Bronchial epithelial cell (primary cell): ENCODE data around the gene RTF2. TPM values are rescaled to one million over a fixed set of nuclear protein-coding genes. Genes with fewer than 3 reads are reported as not detected.
"Not testable (repeated sequence)": the region's sequence is repeated elsewhere in the genome, so short reads cannot be mapped to it uniquely, and the experiment has no call there.

ENCODE experiments used
- DNase-seq: peaks from one replicate; pipeline ENCODE4 v3.0.0-alpha.2; 2010; ENCODE audit warnings: low read depth
- FAIRE-seq: peaks from 2 replicates; lab custom pipeline; 2011; peaks lifted over from hg19 to GRCh38; lab: Jason Lieb, UNC
- H3K27me3 ChIP-seq: 2 replicates; pipeline ENCODE4 v1.5.1; 2011; ENCODE audit warnings: low read length; ENCODE audit not compliant: control insufficient read depth, insufficient read depth
- H3K36me3 ChIP-seq: 2 replicates; pipeline ENCODE4 v1.5.1; 2011; ENCODE audit warnings: low read length; ENCODE audit not compliant: control insufficient read depth, insufficient read depth
- H3K4me3 ChIP-seq: 2 replicates; pipeline ENCODE4 v1.5.1; 2011; ENCODE audit warnings: mild to moderate bottlenecking, low read depth, low read length, control low read depth
- total RNA-seq: library from RNA; depleted of rRNA; stranded (reverse); fragments of >200 nt; gene quantifications from 2 replicates; pipeline ENCODE4 v1.2.1, GENCODE V29; 2014
- TF ChIP-seq, protein P1 (sequence below): IDR thresholded peaks from 2 replicates; pipeline ENCODE4 v1.5.1; 2011; ENCODE audit warnings: mild to moderate bottlenecking, moderate library complexity, low read length, control low read depth, inconsistent platforms; ENCODE audit not compliant: insufficient read depth, severe bottlenecking

The RTF2 gene
- total RNA-seq, 1 donor from 2014 or later = 60.0 TPM

DNA sequence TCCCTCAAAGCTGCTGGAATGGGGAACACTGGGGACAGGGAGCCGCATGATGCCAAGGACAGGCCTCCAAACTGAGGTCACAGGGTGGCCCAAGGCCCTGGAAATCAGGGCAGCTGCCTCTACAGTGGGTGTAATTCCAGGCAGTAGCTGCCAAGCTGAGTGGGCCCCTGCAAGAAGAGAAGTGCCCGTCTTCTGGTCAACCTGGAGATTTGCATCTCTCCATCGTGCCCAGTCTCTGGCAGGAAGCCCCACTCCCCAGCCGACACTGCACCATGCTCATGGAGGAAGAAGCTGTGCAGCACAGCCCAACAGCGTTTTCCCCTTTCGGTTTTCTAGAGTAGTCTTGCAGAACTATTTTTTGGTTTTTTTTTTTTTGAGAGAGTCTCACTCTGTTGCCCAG is 53.9 kb downstream of the RTF2 start:
- FAIRE-seq = no peak
- TF ChIP-seq, protein P1, sequence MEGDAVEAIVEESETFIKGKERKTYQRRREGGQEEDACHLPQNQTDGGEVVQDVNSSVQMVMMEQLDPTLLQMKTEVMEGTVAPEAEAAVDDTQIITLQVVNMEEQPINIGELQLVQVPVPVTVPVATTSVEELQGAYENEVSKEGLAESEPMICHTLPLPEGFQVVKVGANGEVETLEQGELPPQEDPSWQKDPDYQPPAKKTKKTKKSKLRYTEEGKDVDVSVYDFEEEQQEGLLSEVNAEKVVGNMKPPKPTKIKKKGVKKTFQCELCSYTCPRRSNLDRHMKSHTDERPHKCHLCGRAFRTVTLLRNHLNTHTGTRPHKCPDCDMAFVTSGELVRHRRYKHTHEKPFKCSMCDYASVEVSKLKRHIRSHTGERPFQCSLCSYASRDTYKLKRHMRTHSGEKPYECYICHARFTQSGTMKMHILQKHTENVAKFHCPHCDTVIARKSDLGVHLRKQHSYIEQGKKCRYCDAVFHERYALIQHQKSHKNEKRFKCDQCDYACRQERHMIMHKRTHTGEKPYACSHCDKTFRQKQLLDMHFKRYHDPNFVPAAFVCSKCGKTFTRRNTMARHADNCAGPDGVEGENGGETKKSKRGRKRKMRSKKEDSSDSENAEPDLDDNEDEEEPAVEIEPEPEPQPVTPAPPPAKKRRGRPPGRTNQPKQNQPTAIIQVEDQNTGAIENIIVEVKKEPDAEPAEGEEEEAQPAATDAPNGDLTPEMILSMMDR = no peak
- no peaks in the 10 kb centered on the region for H3K27me3 ChIP-seq
- peaks cover 6% of the 10 kb centered on the region for H3K36me3 ChIP-seq
- DNase-seq = no peak
- no peak overlapping the region for H3K4me3 ChIP-seq

GRCh38 chr20:56524444-56524843 is 56.0 kb downstream of the RTF2 start, which contains the start of gene FAM209A:
TSS of gene FAM209A (plus strand) at chr20:56524744. CDS start at chr20:56524809, 65 bp downstream.
- H3K27me3 ChIP-seq, DNase-seq, H3K36me3 ChIP-seq, FAIRE-seq, H3K4me3 ChIP-seq: not testable (repeated sequence)

DNA sequence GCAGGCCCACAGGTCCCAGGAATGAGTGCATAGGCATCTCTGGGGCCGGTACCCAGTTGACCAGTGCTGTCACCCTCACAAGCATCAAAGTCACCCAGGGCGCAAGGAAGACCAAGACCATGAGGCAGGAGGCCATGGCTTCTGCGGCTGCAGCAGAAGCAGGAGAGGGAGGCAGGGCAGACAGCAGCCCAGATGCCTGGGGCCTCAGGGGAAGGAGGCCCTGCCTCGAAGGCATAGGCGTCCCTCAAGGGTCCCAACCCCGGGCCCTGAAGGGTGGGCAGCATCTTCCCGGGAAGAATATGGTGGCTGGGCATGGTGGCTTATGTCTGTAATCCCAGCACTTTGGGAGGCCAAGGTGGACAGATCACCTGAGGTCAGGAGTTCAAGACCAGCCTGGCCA is 59.1 kb downstream of the RTF2 start:
- TF ChIP-seq, protein P1 = no peak
- no peak for FAIRE-seq
- Histone ChIP-seq H3K4me3 (no peak overlapping the region), H3K27me3 (no peaks in the 10 kb centered on the region), H3K36me3 (no peaks in the 10 kb centered on the region)
- DNase-seq = no peak

- FAIRE-seq = not testable (repeated sequence)
Observed at GRCh38 chr20:56532946-56533345, 64.5 kb downstream of the RTF2 start, which contains the start of gene FAM209B. TSS of gene FAM209B (plus strand) at chr20:56533246. CDS start at chr20:56533342, 96 bp downstream.

GRCh38 chr20:56537997-56538396 is 69.6 kb downstream of the RTF2 start:
- no peak overlapping the region for H3K4me3 ChIP-seq
- DNase-seq (no peak), FAIRE-seq (no peak)
- TF ChIP-seq, protein P1 = no peak
- no peaks in the 10 kb centered on the region for H3K27me3 ChIP-seq
- no peaks in the 10 kb centered on the region for H3K36me3 ChIP-seq

More at GRCh38 chr20:56532946-56533345, 64.5 kb downstream of the RTF2 start, which contains the start of gene FAM209B:
- H3K36me3 ChIP-seq, DNase-seq, H3K27me3 ChIP-seq, H3K4me3 ChIP-seq: not testable (repeated sequence)

GRCh38 chr20:56540415-56540814 is 72.0 kb downstream of the RTF2 start:
- TF ChIP-seq, protein P1 = no peak

DNA sequence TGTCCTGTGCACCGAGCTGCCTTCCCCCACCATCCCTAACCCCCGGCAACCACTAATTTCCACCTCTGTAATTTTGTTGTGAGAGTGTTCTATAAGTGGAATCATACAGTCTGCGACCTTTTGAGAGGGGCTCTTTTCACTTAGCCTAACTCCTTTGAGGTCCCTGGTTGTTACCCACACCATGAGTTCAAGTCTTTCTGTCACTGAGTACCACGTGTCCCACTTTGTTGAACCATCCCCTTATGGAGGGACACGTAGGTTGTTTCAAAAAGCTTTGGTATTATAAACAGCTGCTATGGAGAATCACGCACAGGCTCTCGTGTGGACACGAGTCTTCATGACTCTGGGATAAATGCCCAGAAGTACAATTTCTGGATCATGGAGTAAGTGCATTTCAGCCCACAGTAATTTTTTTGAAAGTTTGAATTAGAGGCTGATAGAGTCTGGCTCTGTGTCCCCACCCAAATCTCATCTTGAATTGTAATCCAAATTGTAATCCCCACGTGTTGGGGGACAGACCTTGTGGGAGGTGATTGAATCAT is 74.1 kb downstream of the RTF2 start:
- Histone ChIP-seq H3K36me3 (no peaks in the 10 kb centered on the region), H3K27me3 (no peaks in the 10 kb centered on the region), H3K4me3 (no peak overlapping the region)
- TF ChIP-seq, protein P1 = no peak
- no peak for DNase-seq
- FAIRE-seq = no peak

More at GRCh38 chr20:56540415-56540814, 72.0 kb downstream of the RTF2 start:
- H3K4me3 ChIP-seq = no peak overlapping the region
- no peaks in the 10 kb centered on the region for H3K27me3 ChIP-seq
- no peaks in the 10 kb centered on the region for H3K36me3 ChIP-seq
- DNase-seq = no peak
- FAIRE-seq = no peak
